OCI-LY1 (cell line): ENCODE measurements around the gene SSNA1.

Experiments used
- CTCF ChIP-seq: fragments of 200-600 bp; sonication (generic), shearing (Covaris generic); IDR thresholded peaks from 2 replicates; pipeline ENCODE4 v1.5.1; 2017; ENCODE audit warnings: mild to moderate bottlenecking, antibody characterized with exemption, low read length, moderate library complexity, mixed read lengths
- EZH2 ChIP-seq: fragments of 200-600 bp; sonication (generic), shearing (Covaris generic); IDR thresholded peaks from 2 replicates; pipeline ENCODE4 v1.8.0; 2017; ENCODE audit warnings: borderline replicate concordance, mixed run types, mild to moderate bottlenecking, antibody characterized with exemption, low read length, moderate library complexity, mixed read lengths

DNA sequence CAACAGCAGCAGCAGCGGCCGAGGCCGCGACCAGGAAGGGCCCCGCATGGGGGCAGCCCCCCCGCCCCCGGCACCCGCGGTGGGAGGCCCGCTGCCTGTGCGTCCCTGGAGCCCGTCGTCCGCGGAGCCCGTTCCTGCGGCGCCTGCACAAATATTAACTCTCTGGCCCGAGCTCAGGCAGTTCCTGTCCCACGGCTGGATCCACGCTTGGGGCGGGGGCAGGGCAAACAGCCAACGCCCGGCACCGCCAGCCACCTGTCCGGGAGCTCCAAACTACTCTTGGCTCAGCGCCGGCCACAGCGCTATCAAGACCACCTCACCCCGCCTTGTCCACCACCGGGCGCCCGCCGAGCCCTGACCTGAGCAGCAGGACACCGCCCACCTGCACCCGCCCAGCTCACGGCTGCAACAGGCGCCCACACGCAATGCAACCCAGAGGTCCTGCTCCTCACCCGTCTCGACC, 18.5 kb upstream of the SSNA1 start, which contains the start of gene LRRC26:
- TF ChIP-seq CTCF, result no peak
- TF ChIP-seq EZH2, result no peak
